WERI-Rb-1 (cell line): ENCODE results near the gene LMAN2.

Experiments
- DNase-seq: peaks from one replicate; pipeline ENCODE4 v3.0.0-alpha.2; 2020
- H3K27ac ChIP-seq: fragments of 250-450 bp; sonication (Bioruptor Pico); 2 replicates; pipeline ENCODE4 v1.5.1; 2020; ENCODE audit warnings: mild to moderate bottlenecking, moderate library complexity
- H3K27me3 ChIP-seq: fragments of 250-450 bp; sonication (Bioruptor Pico); 2 replicates; pipeline ENCODE4 v1.5.1; 2021; ENCODE audit warnings: mild to moderate bottlenecking, low read depth, moderate library complexity; ENCODE audit not compliant: insufficient read depth, severe bottlenecking
- H3K36me3 ChIP-seq: fragments of 250-450 bp; sonication (Bioruptor Pico); 2 replicates; pipeline ENCODE4 v1.5.1; 2020; ENCODE audit warnings: mild to moderate bottlenecking, moderate library complexity
- H3K4me3 ChIP-seq: 2 replicates; pipeline ENCODE4 v1.5.1; 2011; ENCODE audit warnings: low read depth, mild to moderate bottlenecking, control low read depth, low read length
- H3K9me3 ChIP-seq: fragments of 250-450 bp; sonication (Bioruptor Pico); 2 replicates; pipeline ENCODE4 v1.5.1; 2021; ENCODE audit warnings: mild to moderate bottlenecking, moderate library complexity; ENCODE audit not compliant: severe bottlenecking
- TF ChIP-seq, protein P1 (sequence below): IDR thresholded peaks from 2 replicates; pipeline ENCODE4 v1.5.1; 2011; ENCODE audit warnings: low read depth, mild to moderate bottlenecking, control low read depth, inconsistent platforms, low read length

Gene LMAN2

DNA sequence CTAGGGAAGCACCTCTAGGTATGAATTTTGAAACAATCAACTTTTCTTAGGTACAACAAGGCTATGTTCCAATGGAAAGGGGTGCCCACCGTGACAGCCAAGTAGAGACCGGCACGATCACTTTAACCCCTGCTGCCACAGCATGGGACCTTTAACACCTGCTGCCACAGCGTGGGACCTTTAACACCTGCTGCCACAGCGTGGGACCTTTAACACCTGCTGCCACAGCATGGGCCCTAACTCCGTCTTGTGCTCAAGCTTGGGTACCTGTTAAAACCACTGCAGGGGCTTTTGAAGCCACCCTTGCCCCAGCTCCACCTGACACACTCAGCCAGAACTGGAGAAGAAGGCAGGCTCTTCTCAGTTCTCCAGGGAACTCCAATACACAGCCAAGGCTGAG lies 21.6 kb downstream of the LMAN2 start:
- Histone ChIP-seq H3K9me3 (no peaks in the 10 kb centered on the region), H3K27me3 (no peaks in the 10 kb centered on the region), H3K27ac (no peak overlapping the region), H3K36me3 (no peaks in the 10 kb centered on the region; the same call in 1 of the 2 replicates), H3K4me3 (no peak overlapping the region)
- TF ChIP-seq, protein P1, sequence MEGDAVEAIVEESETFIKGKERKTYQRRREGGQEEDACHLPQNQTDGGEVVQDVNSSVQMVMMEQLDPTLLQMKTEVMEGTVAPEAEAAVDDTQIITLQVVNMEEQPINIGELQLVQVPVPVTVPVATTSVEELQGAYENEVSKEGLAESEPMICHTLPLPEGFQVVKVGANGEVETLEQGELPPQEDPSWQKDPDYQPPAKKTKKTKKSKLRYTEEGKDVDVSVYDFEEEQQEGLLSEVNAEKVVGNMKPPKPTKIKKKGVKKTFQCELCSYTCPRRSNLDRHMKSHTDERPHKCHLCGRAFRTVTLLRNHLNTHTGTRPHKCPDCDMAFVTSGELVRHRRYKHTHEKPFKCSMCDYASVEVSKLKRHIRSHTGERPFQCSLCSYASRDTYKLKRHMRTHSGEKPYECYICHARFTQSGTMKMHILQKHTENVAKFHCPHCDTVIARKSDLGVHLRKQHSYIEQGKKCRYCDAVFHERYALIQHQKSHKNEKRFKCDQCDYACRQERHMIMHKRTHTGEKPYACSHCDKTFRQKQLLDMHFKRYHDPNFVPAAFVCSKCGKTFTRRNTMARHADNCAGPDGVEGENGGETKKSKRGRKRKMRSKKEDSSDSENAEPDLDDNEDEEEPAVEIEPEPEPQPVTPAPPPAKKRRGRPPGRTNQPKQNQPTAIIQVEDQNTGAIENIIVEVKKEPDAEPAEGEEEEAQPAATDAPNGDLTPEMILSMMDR = no peak
- DNase-seq = no peak

DNA sequence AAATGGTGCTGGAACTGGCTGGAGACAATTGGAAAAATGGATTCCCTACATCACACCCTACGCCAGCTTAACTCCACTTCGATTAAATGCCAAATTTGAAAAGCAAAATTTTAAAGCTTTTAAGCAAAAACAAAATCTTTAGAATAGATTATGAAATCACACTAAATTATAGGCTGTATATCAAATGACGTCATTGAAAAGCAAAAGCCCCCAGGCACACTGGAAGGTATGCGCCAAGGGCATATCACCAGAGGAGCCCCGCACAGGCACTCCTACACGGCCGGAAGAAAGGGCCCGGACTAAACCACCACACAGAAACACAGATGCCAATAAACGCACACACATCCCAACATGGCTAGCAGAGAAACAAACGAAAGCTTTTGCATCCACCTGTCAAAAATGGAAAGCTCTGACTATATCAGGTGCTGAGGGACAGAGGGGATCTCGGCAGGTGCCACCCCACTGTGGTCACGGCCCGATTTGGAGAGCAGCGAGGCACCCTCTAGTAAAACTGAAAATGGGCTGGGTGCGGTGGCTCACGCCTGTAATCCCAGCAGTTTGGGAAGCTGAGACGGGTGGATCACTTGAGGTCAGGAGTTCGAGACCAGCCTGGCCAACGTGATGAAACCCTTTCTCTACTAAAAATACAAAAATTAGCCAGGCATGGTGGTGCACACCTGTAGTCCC lies 22.8 kb downstream of the LMAN2 start:
- Histone ChIP-seq H3K27ac (no peak overlapping the region), H3K36me3 (no peaks in the 10 kb centered on the region), H3K4me3 (no peak overlapping the region), H3K9me3 (no peaks in the 10 kb centered on the region), H3K27me3 (no peaks in the 10 kb centered on the region)
- DNase-seq = no peak
- TF ChIP-seq, protein P1 = no peak

DNA sequence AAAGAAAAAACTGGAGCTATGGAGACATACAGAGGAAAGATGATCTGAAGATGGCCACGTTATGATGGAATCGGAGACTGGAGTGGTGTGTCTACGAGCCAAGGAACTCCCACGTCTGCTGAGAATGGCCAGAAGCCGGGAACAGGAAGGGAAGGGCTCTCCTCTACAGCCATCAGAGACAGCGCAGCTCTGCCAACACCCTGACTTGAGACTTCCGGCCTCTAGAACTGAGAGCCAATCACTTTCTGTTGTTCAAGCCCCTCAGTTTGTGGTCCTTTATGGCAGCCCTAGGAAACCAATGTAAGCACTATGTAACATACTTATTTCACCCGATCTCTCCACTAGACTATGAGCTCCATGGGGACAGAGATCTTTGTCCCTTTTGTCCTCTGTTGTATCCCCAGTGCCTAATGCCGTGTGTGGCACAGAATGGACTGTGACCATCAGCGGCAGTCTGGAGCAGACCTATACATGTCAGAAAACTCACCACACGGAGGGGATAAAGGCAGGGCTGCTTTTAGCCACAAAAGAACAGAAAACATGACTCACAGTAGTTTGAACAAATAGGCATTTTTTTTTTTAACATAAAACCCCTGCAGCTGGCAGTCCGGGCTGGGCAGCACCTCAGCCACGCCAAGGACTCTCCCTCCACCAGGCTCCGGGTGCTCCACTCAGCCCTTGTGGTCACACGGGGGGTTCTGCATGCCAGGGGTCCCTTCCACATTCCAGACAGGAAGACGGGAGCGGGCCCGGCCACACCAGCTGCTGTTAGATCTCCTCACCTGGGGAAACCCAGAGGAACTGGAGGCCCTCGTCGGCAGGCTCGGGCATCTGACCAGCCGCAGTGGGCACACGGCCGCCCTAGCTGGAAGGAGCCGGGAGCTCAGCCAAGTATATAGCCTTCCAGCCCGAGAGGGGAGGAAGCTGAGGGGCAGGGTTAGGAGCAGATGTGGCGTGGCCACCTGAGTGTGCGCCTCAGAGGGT lies 23.6 kb downstream of the LMAN2 start:
- no peak for DNase-seq
- Histone ChIP-seq H3K27me3 (no peaks in the 10 kb centered on the region), H3K36me3 (no peaks in the 10 kb centered on the region), H3K27ac (no peak overlapping the region), H3K9me3 (no peaks in the 10 kb centered on the region), H3K4me3 (no peak overlapping the region)
- TF ChIP-seq, protein P1 = no peak

DNA sequence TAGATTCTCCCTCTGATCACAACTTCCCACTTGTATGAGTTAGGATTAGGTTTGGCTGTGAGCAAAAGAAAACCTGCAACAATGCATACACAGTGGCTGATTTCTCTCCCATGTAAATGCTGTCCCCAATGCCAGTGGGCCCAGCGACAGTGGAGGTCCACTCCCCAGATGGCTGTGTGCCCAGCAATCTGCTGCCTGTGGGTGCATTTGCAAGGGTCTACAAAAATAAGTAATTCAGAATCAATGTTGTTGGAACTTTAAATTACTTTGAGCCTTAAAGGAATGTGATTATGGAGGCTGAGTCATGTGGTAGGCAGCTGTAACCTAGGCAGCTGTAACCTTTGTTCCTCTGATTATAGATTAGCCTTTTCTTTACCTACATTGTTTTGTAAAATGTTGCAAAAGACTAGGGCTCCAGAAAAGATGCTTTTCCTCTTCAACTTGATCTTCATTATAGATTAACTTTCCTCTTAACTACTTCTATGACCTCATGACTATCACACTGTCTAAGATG lies 25.5 kb downstream of the LMAN2 start:
- H3K9me3 ChIP-seq = no peaks in the 10 kb centered on the region
- H3K36me3 ChIP-seq = no peaks in the 10 kb centered on the region
- no peaks in the 10 kb centered on the region for H3K27me3 ChIP-seq
- H3K4me3 ChIP-seq = no peak overlapping the region
- TF ChIP-seq, protein P1 = no peak
- H3K27ac ChIP-seq = no peak overlapping the region
- no peak for DNase-seq

DNA sequence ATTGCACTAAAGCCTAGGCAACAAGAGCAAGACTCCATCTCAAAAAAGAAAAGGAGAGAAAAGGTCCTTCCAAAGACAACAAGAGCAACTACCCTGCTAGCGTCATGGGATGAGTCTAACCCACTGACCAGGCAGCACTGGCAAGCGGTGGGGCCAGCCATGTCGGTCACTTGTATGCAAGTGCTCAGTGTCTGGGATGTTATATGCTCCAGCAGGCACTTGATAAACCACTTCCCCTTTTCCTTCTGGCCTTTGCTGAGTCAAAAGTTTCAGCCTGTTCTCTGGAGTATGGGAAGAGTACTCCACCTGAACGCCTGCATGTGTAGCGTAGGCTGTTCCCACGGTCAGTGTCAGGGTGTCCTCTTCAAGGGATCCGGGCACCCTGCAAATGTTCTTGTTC lies 30.6 kb downstream of the LMAN2 start:
- H3K27ac ChIP-seq = no peak overlapping the region
- no peaks in the 10 kb centered on the region for H3K27me3 ChIP-seq
- no peak overlapping the region for H3K4me3 ChIP-seq
- TF ChIP-seq, protein P1 = no peak
- DNase-seq = no peak
- H3K36me3 ChIP-seq = no peaks in the 10 kb centered on the region
- no peaks in the 10 kb centered on the region for H3K9me3 ChIP-seq
